ENCODE results near the gene FBN2. TPM values are rescaled to one million over a fixed set of nuclear protein-coding genes. Genes with fewer than 3 reads are reported as not detected.
"Not testable (repeated sequence)": the region's sequence is repeated elsewhere in the genome, so short reads cannot be mapped to it uniquely, and the experiment has no call there.

The FBN2 gene
- total and polyA plus RNA-seq, 2 experiments from 2014 or later, result 41.0 to 143 TPM

- H3K79me2 ChIP-seq, result peaks cover 10% of the 10 kb centered on the region
- no peaks in the 10 kb centered on the region for H3K9me3 ChIP-seq (ENCODE audit: low read depth)
- no peak for TF ChIP-seq CTCF (IDR thresholded peaks at IDR 0.05; ENCODE audit: poor library complexity)
- TF ChIP-seq EZH2 (IDR thresholded peaks at IDR 0.05; ENCODE audit: borderline replicate concordance), result no peak
- no peak for TF ChIP-seq EZH2phosphoT487 (IDR thresholded peaks at IDR 0.05; ENCODE audit: low read depth, severe bottlenecking, unreplicated experiment)
- H4K20me1 ChIP-seq (ENCODE audit: insufficient read depth, poor library complexity, severe bottlenecking), result no peaks in the 10 kb centered on the region
- no peak overlapping the region for H3K27ac ChIP-seq
- no peak for DNase-seq (ENCODE audit: low spot score)
- H3K4me3 ChIP-seq, result no peak overlapping the region
- no peak overlapping the region for H3K4me2 ChIP-seq
- no peaks in the 10 kb centered on the region for H3K27me3 ChIP-seq
- H3K36me3 ChIP-seq (replicated peaks; ENCODE audit: insufficient read depth, low read depth), result no peaks in the 10 kb centered on the region
- H3K9me2 ChIP-seq (replicated peaks; ENCODE audit: insufficient read depth), result no peaks in the 10 kb centered on the region
- H3K4me1 ChIP-seq (ENCODE audit: insufficient read depth), result no peaks in the 10 kb centered on the region
- WGBS (ENCODE audit: low lambda C conversion rate, missing lambda C conversion rate), result 96% methylated on average over 9 of the region's 9 CpGs
- H2AFZ ChIP-seq, result no peak overlapping the region
Measured at GRCh38 chr5:128464596-128464995, 73.4 kb downstream of the FBN2 start.

GRCh38 chr5:128462330-128462729 lies 75.7 kb downstream of the FBN2 start:
- no peak overlapping the region for H3K4me2 ChIP-seq
- H3K27me3 ChIP-seq, result no peaks in the 10 kb centered on the region
- no peaks in the 10 kb centered on the region for H3K36me3 ChIP-seq (replicated peaks; ENCODE audit: insufficient read depth, low read depth)
- H3K79me2 ChIP-seq, result peaks cover 17% of the 10 kb centered on the region
- H3K4me3 ChIP-seq, result no peak overlapping the region
- TF ChIP-seq EZH2phosphoT487 (IDR thresholded peaks at IDR 0.05; ENCODE audit: low read depth, severe bottlenecking, unreplicated experiment) (no peak), CTCF (IDR thresholded peaks at IDR 0.05; ENCODE audit: poor library complexity) (no peak), EZH2 (IDR thresholded peaks at IDR 0.05; ENCODE audit: borderline replicate concordance) (no peak)
- no peaks in the 10 kb centered on the region for H3K4me1 ChIP-seq (ENCODE audit: insufficient read depth)
- H4K20me1 ChIP-seq (ENCODE audit: insufficient read depth, poor library complexity, severe bottlenecking), result no peaks in the 10 kb centered on the region
- DNase-seq (ENCODE audit: low spot score), result no peak
- no peak overlapping the region for H3K27ac ChIP-seq
- H3K9me3 ChIP-seq (ENCODE audit: low read depth), result no peaks in the 10 kb centered on the region
- 57% methylated on average over 2 of the region's 2 CpGs for WGBS (ENCODE audit: low lambda C conversion rate, missing lambda C conversion rate)
- no peaks in the 10 kb centered on the region for H3K9me2 ChIP-seq (replicated peaks; ENCODE audit: insufficient read depth)
- H2AFZ ChIP-seq, result no peak overlapping the region

GRCh38 chr5:128457147-128457915 lies 80.7 kb downstream of the FBN2 start:
- H3K79me2 ChIP-seq, result peaks cover 17% of the 10 kb centered on the region
- H3K9me3 ChIP-seq (ENCODE audit: low read depth); H4K20me1 ChIP-seq (ENCODE audit: insufficient read depth, poor library complexity, severe bottlenecking); H2AFZ ChIP-seq; H3K9me2 ChIP-seq (replicated peaks; ENCODE audit: insufficient read depth); H3K27ac ChIP-seq; H3K36me3 ChIP-seq (replicated peaks; ENCODE audit: insufficient read depth, low read depth); H3K4me1 ChIP-seq (ENCODE audit: insufficient read depth); H3K4me3 ChIP-seq; H3K27me3 ChIP-seq; DNase-seq (ENCODE audit: low spot score); H3K4me2 ChIP-seq: not testable (repeated sequence)
- WGBS (ENCODE audit: low lambda C conversion rate, missing lambda C conversion rate), result 83% methylated on average over 3 of the region's 3 CpGs

- Histone ChIP-seq H2AFZ (no peak overlapping the region), H3K79me2 (peaks cover 16% of the 10 kb centered on the region), H3K27me3 (no peaks in the 10 kb centered on the region), H3K9me2 (replicated peaks; ENCODE audit: insufficient read depth) (no peaks in the 10 kb centered on the region), H3K4me3 (no peak overlapping the region), H3K9me3 (ENCODE audit: low read depth) (no peaks in the 10 kb centered on the region), H3K36me3 (replicated peaks; ENCODE audit: insufficient read depth, low read depth) (no peaks in the 10 kb centered on the region), H3K4me1 (ENCODE audit: insufficient read depth) (no peaks in the 10 kb centered on the region), H3K4me2 (no peak overlapping the region), H3K27ac (no peak overlapping the region), H4K20me1 (ENCODE audit: insufficient read depth, poor library complexity, severe bottlenecking) (no peaks in the 10 kb centered on the region)
- DNase-seq (ENCODE audit: low spot score), result no peak
- 78% methylated on average over 7 of the region's 7 CpGs for WGBS (ENCODE audit: low lambda C conversion rate, missing lambda C conversion rate)
- TF ChIP-seq CTCF (IDR thresholded peaks at IDR 0.05; ENCODE audit: poor library complexity), result no peak
- no peak for TF ChIP-seq EZH2phosphoT487 (IDR thresholded peaks at IDR 0.05; ENCODE audit: low read depth, severe bottlenecking, unreplicated experiment)
Measured at GRCh38 chr5:128455841-128456361, 82.1 kb downstream of the FBN2 start.
